ENCODE measurements around the gene SELENOM.

DNA sequence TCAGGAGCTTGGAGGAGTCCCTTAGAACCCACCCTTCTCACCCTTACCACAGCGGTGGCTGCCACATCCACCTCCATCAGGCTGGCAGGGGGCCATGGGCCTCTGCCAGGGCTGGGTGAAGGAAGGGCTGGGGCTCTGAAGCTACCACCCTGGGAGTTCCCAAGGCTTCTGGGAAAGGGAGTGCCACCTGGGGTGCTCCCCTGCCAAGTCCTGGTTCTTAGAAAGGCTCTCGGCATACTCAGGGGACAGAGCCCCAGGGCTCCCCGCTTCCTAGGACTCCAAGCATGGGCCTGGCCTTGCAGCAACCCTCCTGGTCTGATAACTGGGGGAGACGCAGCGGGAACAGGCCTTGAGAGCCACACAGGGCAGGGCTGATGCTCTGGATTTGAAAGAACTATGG, 33.4 kb upstream of the SELENOM start:
- no peak for TF ChIP-seq ZNF274 (IDR thresholded peaks at IDR 0.05; ENCODE audit: borderline replicate concordance, extremely low read depth, low read length)
- no peak for TF ChIP-seq TBP (IDR thresholded peaks at IDR 0.05; ENCODE audit: low read depth, low read length)
- no peak for TF ChIP-seq POLR2AphosphoS5 (IDR thresholded peaks at IDR 0.05; ENCODE audit: low read depth, low read length)
